NT2/D1 (cell line): ENCODE results near the gene PGM2.

Experiments used
- YY1 ChIP-seq: IDR thresholded peaks from 2 replicates; pipeline ENCODE4 v1.6.1; 2011; ENCODE audit not compliant: insufficient read length, insufficient read depth
- ZNF274 ChIP-seq: IDR thresholded peaks from 2 replicates; pipeline ENCODE4 v1.6.1; 2011; ENCODE audit warnings: mild to moderate bottlenecking, low read depth, low read length

DNA sequence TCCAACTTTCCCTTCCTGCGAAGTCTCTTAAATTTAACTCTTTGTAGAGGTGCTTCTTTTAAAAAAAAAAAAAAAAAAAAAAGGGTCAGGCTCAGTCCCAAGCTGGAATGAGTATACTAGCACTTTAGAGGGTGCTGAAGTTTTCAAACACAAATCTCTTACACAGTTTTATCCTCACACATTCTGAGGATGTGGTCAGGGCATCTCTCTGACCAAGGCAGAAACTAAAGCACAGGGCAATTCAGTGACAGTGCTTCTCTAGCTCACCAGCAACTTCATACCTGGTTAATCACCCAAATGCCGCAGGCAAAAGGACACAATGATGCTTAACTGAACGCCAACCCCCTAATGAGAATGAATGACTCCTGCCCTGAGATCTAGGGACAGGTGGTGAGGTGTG, 9.8 kb upstream of the PGM2 start:
- no peak for TF ChIP-seq ZNF274
- TF ChIP-seq YY1: no peak
